Fibroblast of skin of scalp (primary cell): Measurements from ENCODE around the gene EGFL7.

Source experiments
- DNase-seq: peaks from one replicate; pipeline ENCODE4 v3.0.0-alpha.2; 2013

The EGFL7 gene

DNA sequence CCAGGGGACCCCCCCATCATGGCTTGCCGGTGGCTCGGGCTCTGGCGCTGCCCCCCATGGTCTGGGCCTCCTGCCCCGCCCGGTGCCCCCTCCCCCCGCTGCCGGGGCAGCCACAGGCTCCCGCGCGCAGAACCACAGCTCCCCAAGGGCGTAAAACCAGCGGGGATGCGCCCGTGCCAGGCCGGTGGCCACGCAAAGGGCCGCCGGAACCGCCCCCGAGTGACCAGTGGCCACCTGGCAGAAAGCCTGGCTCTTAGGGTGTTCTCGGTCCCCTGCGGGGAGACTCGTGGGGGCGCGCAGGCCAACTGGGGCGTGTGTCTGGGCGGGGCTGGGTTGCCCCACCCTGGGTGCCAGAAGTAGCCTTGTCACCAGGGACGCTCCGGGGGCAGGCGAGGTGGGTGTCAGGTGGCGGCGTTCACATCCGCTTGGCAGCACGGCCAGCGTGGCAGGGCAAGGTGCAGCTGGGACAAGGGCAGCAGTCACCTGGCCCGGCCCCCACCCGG lies 25.1 kb downstream of the EGFL7 start:
- no peak for DNase-seq

DNA sequence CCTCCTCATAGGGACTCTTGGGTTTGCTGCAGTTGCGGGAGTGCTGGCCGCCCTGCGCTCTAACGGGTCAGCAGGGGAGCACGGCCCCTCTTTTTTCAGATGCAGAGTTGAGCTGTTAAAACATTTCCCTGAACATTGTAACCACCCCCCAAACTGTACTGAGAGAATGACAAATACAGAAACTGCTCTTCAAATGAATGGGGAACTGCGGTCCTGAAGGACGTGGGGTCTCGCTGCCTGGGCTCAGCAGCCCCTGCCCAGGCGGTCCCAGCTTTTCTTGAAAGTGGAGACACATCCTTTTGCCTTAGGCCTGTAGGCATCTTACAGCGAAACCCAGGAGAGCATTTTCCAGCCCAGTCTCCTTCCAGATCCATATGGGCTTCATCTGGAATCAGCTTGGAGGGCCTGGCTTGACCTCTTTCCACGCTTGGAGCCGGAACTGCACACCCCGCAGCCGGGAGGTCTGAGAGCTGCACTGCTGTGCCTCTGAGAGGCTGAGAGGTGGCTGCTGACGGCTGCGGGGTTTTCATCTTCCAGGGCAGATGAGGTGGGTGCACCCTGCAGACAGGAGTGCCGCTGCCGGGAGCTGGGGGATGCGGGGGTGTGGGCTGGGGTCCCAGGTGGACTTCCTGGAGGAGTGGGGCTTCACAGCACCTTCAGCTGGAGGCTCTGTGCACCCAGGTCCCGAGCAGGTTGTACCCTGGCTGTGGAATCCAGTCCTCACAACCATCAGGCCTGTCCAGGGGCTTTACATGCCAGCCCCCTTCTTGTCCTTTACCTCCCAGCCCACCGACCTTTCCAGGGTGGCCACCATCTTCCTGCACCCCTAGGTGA lies 25.8 kb downstream of the EGFL7 start:
- DNase-seq = no peak

DNA sequence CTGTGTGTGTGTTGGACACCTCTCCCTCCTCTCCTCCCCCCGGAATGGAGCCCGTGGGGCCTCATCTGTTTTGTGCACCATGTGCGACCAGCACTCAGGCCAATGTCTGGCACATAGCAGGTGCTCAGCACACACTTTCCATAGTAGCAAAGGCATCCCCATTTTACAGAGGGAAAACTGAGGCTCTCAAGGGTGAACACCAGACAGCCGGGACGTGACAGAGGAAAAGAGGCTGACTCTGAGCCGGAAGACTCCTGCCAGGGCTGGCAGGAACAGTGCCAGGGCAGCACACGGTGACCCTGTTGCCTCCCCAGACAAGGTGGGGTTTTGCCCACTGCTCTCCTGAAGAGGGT lies 26.4 kb downstream of the EGFL7 start:
- no peak for DNase-seq

DNA sequence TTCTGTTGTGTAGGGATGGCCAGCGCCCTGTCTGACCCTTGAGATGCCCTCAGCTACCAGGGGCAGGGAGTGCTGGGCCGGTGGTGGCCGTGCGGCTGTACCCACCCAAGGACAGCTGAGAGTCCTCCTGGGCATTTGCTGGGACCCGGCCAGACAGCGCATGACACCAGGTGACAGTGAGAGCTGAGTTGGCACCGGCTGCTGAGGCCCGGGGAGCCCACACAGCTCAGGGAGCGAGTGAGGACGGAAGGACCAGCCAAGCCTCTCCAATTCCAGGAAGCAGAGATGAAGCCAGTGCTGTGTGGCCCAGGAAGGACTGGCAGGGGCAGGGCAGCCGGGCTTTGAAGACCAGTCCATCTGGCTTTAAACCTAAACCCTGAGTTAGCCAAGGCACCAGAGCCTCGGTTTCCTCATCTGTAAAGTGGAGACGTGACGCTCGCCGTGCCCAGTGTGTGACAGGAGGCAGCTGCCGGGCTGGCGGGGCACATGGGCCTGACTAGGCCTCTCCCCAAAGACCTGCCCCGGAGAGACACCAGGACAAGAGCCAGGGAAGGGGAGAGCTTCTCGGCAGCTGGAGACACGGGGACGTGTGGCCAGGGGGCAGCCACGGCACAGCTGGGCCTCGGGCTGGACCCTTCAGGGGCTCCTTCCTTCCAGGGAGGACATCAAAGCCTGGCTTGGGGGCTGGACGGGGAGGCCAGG lies 27.5 kb downstream of the EGFL7 start:
- no peak for DNase-seq

DNA sequence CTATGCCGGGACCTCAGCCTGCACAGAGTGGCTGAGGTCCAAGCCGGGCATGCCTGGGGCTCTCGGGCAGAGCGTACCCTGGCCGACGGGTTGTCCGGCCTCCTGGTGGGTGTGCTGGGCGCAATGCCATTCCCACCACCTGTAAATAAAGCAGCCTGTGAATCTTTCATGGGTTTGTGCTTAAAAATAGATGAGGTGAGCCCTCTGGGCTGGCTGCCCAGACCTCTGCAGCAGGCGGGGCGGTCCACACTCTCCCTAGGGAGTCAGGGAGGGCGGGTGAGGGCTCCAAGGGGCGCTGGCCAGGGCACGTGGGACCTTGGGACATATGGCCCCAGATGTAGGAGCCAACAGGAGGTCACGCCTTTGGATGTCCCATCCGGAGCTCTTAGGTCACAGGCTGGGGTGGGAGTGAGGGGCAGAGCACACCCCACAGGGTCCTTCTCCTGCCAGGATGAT lies 28.1 kb downstream of the EGFL7 start:
- DNase-seq = no peak

DNA sequence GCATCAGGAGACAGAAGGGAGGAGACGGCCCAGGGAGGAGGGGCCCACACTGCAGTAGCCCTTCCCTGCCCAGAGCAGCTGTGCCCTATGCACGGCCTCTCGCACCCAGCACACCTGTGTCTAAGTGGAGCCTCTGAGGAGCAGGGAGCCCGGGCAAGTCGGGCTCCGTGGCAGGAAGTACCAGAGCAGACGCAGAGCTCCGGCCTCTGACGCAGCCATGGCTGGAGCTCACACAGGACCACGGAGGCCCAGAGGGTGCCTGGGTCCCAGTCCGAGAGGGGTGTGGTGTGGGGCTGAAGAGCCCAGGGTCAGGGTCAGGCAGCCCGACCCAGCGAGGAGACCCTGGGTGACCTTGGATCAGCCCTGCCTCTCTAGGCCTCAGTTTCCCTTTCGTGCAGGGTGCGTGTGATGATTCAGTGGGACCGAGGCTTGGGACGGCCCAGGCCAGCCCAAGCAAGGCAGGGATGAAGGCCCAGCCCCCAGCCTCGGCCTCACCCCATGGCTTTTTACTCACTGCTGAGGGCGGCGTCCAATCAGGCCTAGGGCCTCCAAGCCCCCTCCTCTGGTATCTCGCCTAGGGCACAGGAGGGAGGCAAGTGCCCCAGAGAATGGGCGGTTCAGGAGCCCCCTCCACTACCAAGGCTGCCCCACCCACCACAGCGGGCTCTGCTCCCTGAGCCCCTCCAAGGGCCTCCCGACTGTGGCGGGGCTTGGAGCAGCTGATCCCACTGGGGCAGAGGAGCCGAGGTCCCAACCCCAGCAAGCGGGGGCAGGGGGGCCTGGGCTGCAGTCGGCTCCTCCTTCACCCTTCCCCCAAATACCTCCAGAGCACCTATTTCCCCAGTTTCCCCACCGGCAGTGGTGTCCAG lies 28.8 kb downstream of the EGFL7 start:
- DNase-seq = no peak

DNA sequence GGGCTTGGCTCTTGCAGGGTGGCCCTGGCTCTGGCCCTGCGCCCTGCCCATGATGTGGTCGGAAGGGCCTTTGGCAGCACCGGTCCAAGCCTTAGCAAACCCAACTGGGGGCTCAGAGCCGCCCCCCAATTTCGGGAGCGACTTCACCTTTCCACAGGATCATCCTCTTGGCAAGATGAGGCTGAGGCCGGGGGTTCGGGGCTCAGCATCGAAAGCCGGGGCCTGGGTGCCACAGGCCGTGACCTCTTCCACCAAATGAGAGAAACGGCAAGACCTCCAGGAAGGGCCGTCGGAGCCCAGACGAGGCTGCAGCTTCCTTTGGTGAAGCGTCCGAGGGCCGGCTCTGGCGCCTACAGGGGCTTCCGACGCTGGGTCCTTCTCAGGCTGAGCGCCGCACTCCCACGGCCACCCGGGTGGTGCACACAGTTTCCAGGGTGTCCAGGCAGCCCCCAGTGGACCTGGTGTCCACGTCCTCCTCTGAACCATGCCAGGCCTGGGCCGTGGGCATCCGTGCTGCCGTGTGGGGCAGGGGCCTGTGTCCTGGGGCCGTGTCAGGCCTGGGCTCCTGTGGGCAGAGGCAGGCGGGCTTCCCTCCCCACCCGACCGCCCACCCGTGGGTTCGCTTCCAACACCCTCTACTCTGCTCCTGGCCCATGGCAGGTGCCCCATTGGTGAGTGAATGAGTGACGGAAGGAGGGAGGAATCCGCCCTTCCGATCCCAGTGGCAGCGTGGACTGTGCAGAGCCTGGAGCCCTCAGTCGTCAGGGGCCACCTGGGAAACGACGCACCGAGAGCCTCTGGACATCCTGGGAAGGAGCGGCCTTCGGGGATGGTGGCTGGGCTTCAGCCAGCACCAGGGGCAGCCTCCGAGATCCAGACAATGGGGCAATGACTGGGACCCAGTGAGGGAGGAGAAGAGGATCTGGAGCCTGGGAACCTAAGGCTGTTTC lies 29.7 kb downstream of the EGFL7 start:
- no peak for DNase-seq

DNA sequence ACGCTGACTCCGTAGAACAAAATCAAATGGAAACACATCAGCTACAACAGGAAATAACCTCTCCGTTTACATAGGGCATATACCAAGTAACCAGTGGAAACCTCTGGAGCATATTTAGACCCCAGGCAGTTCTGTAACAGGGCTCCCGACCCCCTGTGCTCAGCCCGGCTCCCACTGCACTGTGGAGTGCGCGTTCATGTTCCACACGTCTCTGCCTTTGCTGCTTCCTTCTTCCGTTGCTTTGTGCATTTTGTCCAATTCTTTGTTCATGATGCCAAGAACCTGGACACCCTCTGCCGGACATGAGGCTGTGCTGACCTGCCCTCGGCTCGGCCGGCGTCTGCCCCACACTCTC lies 30.4 kb downstream of the EGFL7 start:
- no peak for DNase-seq

DNA sequence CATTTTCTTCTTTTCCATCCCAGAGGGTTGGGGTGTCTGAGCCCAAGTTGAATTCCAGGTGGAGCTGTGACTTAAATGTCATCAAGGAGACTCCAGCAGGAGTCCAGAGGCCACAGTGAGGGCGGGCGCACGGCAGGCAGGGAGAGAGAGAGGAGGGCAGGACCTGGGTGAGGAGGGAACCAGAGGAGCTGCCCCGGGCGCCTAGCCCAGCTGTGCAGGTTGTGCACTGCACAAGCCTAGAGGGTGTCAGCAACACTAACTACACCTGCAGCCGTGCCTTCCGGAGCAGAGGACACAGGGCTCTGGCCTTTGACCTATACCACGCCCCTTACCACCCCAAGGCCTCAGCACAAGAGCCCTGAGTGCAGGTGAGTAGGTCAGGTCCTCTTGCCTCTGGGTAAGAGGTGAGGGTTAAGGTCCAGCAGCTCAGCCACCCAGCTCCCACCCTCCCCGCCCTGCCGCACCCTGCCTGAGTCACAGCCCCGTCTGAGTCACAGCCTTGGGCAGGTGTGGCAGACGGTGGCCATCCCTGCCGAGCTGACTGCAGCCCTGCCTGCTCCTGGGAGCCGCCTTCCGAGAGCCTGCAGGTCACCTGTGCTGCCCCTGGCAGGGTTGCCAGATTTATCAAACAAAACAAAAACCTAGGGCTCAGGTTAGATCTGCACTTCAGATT lies 30.9 kb downstream of the EGFL7 start:
- no peak for DNase-seq

DNA sequence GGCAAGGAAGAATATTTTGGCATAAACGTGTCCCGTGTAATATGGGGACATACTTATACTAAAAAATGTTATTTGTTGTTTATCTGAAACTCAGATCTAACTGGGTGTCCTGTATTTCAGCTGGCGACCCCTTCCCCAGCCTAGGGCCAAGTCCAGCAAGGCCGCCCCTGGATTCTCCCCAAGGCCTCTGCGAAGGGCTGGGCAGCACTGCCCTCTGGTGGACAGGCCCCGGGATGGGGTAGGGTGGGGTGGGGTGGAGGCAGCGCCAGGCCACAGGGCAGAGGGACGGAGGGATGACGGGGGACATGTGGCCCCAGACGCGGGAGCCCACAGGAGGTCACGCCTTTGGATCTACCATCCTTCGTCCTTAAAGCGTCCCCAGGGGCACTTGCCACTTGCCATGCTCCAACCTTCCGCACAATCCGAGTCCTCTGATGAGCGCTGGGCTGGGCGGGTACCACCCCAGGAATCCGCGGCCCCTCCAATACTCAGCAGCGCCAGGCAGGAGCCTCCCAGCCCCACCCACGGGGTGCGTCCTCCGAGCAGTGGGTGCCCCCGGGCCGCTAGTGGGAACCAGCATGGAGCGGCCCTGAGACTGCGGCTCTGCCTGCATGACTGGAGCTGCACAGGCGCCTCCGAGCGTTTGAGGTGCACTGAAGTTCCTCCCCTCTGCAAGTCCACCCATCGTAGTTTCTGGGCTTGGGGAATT lies 31.6 kb downstream of the EGFL7 start:
- DNase-seq = peak; percentile 23

DNA sequence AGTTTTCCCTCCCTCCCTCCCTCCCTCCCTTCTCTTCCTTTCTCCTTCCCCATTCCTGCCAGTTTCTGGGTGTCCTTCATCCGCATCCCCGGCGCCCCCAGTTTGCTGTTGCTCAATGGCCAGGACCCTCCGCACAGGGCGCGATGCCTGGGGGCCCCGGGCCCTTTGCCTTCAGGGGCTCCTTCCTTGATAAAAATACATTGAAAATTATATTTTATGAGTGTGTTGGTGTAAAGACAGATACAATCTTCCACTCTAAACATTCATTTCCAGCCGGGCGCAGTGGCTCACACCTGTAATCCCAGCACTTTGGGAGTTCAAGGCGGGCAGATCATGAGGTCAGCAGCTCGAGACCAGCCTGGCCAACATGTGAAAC lies 32.1 kb downstream of the EGFL7 start:
- no peak for DNase-seq

DNA sequence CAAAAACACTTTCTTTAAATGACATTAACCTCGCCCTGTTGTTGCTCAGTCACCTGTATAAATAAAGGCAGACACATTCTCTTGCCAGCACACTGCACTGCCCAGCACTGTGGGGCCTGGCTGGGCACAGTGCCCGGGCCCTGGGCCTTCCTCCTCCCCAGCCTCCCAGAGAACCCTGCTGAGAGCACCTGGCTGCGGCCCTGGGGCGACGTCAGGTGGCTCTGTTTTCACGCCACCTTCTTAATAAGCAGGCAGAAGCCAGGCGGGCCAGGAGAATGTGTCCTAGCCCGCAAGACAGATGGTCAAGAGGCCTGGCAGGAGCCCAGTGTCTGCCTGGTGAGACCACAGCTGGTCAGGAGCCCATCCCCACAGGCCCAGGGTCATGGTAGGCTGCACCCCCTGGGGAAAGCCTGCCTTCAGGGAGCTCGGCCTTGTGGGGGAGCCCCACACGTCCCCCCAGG lies 32.7 kb downstream of the EGFL7 start:
- DNase-seq = no peak

DNA sequence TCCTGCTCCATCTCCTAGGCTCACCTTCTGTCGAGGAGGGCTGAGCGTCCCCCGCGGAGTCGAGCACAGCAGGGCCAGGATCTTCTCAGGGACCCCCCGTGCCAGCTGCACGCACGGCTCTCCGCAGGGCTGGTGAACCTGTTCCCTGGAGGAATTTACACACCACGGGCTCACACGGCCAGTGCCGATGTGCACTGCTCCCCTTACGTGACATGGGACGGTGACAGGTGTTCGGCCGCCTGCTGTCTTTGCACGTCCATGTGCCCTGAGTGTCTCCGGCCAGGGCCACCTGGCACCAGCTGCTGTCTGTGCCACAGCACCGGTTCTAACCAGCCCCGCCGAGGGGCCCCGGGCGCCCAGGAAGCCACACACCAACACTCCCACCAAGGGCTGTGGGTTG lies 33.2 kb downstream of the EGFL7 start:
- DNase-seq = no peak

DNA sequence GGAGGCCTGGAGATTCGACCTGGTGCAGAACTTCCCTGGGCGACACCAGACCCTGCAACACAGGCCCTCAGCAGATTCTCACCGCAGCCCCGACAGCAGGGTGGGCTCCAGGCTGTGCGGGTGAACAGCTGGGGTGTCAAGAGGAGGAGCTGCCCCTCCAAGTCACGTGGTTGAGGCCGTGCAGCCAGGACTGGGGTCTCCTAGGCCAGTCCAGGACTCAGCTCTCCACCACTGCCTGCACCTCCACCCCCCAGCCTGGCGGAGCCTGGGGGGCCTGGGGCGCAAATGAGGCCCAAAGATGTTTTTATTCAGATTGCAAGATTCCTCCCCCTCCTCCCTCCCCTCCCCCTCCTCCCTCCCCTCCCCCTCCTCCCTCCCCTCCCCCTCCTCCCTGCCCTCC lies 33.8 kb downstream of the EGFL7 start:
- DNase-seq = no peak

DNA sequence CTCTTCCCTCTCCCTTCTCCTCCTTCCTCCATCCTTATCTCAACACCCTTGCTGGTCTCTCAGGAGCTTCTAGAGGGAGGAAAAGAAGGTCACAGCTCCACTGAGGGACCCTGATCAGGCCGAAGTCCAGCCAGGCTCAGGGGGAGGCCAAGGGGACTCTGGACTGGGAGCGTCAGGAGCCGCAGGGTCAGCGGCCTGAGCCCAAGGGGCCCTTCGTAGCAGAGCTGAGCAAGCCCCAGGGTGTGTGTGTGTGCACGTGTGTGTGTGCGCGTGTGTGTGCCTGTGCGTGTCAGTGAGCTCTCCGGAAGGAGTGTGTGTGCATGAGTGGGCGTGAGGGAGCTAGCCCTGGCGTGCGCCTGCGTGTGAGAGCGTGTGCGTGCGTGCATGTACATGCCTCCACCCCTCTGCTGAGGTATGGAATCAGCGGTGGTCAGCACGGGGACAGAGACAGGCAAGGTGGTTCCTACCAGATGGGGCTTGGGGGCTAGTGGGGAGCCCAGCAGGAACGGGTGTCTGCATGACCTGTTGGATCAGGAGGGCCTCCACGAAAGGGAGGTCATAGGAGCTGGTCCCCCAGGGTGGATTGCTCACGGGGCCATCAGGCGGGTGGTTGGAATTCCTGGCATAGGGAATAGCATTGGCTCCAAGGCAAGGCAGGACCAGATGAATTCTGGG lies 34.6 kb downstream of the EGFL7 start:
- no peak for DNase-seq

DNA sequence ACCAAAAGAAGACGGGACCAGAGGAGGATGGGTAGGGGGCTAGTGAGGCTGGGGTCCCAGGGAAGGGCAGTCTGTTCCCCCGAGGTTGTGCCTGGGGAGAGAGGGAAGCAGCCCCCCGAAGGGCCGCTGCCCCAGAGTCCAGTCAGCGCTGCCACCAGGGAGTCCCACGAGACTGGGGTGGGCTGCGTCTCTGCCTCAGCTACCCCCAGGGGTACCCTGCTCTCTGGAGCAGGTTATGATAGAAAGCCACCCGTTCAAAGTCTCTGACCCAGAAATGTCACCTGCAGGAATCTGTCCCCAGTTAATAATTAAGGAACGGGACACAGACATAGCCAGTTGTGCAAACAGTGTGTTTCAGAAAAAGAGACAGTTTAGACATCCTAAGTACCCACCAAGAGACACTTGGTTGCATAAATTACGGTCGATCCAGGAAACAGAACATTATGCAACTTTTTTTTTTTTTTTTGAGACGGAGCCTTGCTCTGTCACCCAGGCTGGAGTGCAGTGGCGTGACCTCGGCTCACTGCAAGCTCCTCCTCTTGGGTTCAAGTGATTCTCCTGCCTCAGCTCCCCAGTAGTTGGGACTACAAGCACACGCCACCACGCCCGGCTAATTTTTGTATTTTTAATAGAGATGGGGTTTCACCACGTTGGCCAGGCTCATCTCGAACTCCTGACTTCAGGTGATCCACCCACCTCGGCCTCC lies 35.3 kb downstream of the EGFL7 start:
- DNase-seq = no peak

DNA sequence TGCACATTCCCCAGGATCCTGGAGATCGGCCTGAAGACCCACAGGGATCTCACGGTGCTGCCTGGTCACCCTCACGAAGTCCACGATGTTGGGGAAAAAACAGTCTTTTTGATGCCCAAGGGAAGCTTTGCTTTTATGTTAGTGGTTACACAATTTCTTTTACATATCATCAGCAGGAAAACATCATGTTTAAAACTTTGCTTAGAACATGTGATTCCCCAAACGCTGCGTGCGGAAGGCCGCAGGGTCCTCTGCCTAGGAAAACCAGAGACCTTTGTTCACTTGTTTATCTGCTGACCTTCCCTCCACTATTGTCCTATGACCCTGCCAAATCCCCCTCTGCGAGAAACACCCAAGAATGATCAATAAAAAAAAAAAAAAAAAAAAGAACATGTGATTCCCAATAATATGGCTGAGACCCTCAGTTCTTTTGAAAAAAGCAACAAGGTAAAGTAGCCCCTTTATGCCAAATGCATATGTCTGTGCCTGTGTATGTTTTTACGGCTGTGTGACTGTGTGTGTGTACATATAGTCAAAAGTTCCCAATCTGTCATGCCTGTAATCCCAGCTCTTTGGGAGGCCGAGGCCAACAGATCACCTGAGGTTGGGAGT lies 36.0 kb downstream of the EGFL7 start:
- DNase-seq = no peak

DNA sequence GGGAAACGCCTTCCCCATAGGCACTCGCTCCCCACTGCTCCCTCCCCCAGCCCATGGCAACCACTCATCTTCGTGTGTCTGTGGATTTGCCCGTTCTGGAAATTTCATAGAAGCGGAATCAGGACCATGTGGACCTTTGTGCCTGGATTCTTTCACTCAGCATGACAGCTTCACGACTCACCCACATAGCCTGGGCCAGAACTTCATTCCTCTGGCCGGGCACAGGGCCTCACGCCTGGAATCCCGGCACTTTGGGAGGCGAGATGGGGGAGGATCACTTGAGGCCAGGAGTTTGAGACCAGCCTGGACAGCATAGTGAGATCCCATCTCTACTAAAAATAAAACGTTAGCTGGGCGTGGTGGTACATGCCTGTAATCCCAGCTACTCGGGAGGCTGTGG lies 37.6 kb downstream of the EGFL7 start:
- peak; percentile 56 for DNase-seq
